ENCODE results near the gene CSNK1G2. TPM values are rescaled to one million over a fixed set of nuclear protein-coding genes. Genes with fewer than 3 reads are reported as not detected.

Gene CSNK1G2
- total and polyA plus RNA-seq, 2 of the 13 experiments (the other 11 are each of a cell fraction or from before 2014, with no cell fraction given) = 53.8 to 72.5 TPM

- TF ChIP-seq AHDC1 (CRISPR knock-in tag; IDR thresholded peaks at IDR 0.05; ENCODE audit: borderline replicate concordance) = no peak
- no peak for TF ChIP-seq ZNF337 (CRISPR knock-in tag; IDR thresholded peaks at IDR 0.05; ENCODE audit: borderline replicate concordance, low read depth)
- TF ChIP-seq, protein P1, sequence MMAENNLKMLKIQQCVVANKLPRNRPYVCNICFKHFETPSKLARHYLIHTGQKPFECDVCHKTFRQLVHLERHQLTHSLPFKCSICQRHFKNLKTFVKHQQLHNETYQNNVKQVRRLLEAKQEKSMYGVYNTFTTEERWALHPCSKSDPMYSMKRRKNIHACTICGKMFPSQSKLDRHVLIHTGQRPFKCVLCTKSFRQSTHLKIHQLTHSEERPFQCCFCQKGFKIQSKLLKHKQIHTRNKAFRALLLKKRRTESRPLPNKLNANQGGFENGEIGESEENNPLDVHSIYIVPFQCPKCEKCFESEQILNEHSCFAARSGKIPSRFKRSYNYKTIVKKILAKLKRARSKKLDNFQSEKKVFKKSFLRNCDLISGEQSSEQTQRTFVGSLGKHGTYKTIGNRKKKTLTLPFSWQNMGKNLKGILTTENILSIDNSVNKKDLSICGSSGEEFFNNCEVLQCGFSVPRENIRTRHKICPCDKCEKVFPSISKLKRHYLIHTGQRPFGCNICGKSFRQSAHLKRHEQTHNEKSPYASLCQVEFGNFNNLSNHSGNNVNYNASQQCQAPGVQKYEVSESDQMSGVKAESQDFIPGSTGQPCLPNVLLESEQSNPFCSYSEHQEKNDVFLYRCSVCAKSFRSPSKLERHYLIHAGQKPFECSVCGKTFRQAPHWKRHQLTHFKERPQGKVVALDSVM (CRISPR knock-in tag; IDR thresholded peaks at IDR 0.05) = no peak
- TF ChIP-seq ZNF282 (IDR thresholded peaks at IDR 0.05; ENCODE audit: partially characterized antibody) = no peak
- no peak for TF ChIP-seq ZNF234 (CRISPR knock-in tag; conservative IDR thresholded peaks at IDR 0.05)
- TF ChIP-seq ZNF33B (CRISPR knock-in tag; IDR thresholded peaks at IDR 0.05) = no peak
- no peak for TF ChIP-seq YY1 (IDR thresholded peaks at IDR 0.05; ENCODE audit: insufficient read depth, insufficient replicate concordance, low read depth, low read length)
- TF ChIP-seq POLR2AphosphoS2 (IDR thresholded peaks at IDR 0.05; ENCODE audit: low read depth, low read length) = no peak
- TF ChIP-seq KDM5B (CRISPR knock-in tag; IDR thresholded peaks at IDR 0.05; ENCODE audit: borderline replicate concordance) = no peak
These were observed 15.4 kb upstream of the CSNK1G2 start (continued) for GRCh38 chr19:1925544-1925943.
